NCI-H774 (cell line): ENCODE results near the gene PTGR2.
A peak's percentile ranks its signal among the peaks of the same experiment; 100 is the strongest.
"Not testable (repeated sequence)": the region's sequence is repeated elsewhere in the genome, so short reads cannot be mapped to it uniquely, and the experiment has no call there.

Experiments
- DNase-seq: peaks from one replicate; lab custom pipeline; 2025; lab: John Stamatoyannopoulos, UW

The PTGR2 gene

DNA sequence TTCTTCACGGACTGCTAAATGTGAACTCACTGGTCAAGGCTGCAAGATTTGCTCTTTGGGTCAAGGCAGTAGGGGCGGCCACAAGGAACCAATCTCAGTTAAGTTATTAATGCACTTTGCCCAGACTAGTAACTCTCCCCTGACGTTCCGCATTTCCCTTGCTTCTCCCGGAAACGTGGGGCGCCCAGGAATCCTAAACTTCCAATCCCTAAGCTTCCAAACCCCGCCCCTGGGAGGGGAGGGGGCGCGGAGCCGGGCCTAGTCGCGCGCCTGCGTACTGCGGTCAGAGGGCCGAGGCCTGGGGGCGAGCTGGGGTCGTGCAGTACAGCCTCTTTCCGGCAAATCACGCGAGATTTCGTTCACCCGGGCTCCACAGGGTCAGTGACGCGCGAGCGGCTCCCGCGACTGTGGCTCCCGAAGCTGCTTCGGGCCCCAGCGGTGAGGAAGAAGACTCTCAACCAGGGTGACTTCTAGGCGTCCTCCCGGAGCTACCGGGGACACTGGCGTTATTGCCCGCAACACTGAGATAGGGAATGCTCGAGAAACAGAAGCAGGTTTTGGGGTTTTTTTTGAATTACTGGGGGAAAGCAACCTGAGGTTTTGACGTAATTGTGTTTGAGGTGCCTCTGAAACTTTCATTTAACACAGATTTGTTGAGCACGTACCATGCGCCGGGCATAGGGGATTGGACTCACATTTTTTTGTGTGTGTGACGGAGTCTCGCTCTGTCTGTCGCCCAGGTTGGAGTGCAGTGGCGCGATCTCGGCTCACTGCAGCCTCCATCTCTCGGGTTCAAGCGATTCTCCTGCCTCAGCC, at the start of gene PTGR2:
PTGR2 (plus strand) TSS at position 265 of the 816 bp plus-strand sequence. CDS start 7,032 bp downstream, outside the sequence.
- peak; percentile 73 for DNase-seq

DNA sequence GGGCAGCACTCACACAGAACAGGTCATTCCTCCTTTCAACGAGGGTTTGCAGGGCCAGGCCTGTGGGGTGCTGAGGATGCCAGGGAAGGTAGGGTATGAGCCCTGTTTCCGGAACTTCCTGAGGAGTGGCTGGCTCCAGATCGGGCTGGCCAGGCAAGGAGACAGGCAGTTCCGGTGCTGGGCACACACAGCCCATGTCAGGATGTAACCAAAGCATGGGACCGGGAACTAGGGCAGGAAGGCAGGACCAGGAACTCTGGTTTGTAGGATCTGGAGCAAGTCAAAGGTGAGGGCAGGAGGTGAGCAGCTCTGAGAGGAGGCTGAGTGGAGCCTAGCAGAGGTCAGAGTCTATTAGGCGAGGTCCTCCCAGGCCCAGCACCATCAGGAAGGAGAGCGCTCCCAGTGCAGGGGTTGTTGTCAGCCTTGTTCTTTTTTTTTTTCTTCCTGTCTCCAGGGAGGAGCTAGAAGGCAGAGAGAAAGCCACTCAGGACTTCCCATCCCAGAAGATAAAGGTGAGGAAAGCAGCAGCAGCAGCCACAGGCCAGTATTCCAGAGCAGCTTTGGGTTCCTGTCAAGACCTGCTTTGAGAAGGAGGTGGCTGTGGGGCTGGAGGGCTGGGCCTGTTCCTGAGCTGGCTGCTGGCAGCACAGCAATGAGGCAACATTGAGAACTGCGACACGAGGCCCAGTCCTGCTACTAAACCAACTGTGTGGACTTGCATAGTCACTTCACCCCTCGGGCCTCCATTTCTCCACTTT, 49.0 kb upstream of the PTGR2 start:
- no peak for DNase-seq

DNA sequence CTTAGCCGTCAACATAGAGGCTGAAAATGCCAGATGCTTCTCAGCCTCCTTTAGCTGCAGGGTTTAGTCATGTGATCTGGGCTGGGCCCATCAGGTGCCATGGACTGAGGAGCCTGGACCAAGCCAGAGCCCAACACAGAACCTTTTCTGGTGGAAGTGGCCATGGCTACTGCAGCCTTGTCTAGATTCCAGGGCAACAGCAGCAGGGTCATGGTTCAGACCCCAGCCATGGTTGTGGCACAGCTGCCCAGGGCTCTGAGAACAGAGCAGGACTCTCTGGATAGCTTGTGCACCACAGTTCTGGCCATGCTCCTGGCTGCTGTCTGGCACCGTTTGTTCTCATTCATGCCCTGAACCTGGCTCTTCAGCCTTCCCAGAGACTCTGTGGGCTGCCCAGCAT, 47.0 kb upstream of the PTGR2 start:
- no peak for DNase-seq

DNA sequence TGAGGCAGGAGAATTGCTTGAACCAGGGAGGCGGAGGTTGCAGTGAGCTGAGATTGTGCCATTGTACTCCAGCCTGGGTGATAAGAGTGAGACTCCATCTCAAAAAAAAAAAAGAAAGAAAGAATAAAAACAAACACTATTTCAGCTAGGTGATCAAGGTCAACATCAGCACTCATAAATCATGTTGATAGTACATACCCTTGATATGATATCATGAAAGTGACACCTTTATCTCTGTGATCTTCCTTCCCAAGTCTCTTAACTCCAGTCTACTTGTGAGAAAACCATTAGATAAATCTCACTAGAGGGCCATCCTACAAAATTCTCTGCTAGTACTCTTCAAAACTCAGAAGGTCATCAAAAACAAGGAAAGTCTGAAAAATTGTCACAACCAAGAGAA, 44.2 kb upstream of the PTGR2 start:
- DNase-seq: no peak

DNA sequence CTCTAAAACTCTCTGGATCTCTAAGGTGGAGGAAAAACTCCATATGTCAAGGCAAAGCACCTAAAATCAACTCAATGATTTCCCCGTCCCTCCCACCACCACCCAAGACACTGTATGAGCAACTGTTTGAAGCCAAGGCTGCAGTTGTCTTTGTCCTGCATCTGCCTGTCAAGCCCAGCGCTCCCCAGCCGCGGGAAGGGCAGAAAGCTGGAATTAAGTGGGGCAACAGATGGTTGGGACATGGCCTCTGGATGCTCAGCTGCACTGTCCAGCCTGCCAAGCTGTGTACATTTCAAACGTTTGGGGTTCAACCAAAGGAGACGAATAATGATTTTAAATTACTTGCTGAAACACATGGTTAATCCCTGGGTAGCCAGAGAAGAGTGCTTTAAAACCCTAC, 42.2 kb upstream of the PTGR2 start:
- DNase-seq: no peak

DNA sequence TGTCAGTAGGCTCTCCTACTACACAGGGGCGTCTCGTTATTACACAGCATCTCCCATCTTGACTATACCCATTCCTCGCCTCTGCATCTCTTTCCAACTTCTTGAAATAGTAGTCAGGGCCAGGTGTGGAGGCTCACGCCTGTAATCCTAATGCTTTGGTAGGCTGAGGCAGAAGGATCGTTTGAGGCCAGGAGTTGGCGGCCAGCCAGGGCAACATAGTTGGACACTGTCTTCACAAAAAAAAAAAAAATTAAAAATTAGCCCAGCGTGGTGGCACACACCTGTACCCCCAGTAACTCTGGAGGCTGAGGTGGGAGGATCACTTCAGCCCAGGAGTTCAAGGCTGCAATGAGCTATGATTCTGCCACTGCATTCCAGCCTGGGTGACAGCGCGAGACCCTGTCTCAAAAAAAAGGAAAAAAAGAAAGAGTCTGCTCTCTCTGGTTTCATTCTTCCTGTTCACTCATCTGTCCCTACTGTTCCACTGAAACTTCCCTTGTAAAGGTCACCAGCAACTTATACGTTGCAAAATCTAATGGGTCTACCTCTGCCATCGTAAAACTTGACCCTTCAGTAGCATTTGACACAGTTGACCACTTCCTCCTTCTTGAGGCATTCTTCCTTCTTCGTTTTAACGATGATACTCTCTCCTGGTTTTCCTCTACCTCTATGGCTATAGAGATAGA, 41.0 kb upstream of the PTGR2 start:
- DNase-seq: no peak

DNA sequence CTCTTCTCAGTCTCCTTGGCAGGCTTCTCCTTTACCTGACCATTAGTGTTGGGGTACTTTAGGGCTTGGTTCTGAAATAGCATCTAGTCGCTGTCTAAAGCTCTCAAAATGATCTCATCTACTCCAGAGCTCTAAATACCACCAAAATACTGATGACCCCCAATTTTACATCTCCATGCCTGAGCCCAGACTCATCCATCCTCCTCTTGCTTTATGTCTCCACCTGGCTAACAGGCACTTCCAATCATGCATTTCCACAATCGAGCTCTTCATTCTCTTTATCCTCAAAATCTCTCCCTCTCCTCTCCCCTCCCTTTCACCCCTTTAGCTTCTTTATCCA, 40.5 kb upstream of the PTGR2 start:
- no peak for DNase-seq

DNA sequence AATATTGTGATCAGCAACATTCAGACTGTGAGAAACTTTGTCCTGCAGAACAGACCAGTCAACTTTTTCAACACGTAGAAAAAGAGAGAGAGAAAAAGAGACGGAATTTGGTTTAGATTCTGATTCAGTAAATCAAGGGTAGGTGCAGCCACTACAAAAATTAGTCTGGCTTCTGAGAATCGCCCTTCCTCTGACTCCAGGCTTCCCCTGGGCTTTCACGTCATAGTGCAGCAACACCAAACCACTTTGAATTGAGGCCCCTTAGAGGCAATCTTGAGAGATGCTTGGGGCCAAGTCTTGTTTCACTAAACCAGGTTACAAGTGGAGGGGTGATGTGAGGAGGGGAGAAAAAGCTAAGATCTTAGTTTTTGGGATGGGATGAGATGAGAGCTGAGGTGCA, 37.5 kb upstream of the PTGR2 start:
- no peak for DNase-seq

DNA sequence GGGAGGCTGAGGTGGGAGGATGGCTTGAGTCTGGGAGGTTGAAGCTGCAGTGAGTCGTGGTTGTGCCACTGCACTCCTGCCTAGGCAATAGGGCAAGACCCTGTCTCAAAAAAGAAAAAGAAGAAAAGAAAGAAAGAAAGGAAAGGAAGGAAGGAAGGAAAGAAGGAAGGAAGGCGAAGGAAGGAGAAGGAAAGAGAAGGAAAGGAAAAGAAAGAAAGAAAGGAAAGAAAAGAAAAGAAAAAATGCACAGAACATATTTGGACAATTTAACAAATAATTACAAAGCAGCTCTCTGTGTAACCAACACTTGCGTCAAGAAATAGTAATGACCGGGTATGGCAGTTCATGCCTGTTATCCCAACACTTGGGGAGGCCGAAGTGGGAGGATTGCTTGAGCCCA, 35.8 kb upstream of the PTGR2 start:
- DNase-seq: no peak

DNA sequence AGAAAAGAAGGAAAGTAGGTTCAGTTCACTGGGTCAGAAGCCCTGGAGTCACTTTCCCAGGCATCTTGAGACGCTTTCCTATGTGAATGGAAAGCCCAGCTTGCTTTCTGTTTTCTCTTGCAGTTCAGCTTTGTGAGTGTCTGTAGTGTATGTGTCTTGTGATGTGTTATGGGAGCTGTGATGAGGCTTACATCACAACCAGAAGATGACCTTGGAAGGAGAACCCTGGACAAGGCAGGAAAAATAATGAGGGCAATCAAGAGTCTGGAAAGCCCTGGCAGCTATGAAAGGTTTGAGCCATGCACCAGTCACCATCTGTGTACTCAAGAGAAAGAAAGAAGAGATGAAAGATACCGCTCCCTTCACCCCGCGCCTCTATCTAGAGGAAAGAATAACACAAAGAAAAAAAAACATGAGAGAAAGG, 35.2 kb upstream of the PTGR2 start:
- no peak for DNase-seq

DNA sequence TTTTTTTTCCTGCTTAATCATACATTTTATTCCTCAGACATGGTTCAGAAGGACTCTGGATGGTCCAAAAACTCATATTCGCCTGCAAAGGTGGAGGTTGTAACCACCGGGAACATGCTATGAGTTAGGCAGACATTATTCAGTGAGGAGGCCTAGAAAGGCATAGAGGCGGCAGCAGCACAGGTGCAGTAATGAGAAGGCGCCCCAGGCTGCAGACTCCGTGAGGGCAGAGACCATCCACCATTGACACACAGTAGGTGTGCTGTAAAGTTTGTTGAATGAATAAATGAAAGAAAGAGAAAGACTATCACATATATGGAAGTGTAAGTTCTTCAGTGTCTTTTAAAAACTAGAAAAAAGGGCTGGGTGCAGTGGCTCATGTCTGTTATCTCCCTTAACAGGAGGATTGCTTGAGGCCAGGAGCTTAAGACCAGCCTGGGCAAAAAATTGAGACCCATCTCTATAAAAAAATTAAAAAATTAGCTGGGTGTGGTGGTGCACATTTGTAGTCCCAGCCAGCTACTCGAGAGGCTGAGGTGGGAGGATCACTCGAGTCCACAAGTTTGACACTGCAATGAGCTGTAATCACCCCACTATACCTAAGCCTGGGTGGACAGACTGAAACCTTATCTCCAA, 34.5 kb upstream of the PTGR2 start:
- no peak for DNase-seq

DNA sequence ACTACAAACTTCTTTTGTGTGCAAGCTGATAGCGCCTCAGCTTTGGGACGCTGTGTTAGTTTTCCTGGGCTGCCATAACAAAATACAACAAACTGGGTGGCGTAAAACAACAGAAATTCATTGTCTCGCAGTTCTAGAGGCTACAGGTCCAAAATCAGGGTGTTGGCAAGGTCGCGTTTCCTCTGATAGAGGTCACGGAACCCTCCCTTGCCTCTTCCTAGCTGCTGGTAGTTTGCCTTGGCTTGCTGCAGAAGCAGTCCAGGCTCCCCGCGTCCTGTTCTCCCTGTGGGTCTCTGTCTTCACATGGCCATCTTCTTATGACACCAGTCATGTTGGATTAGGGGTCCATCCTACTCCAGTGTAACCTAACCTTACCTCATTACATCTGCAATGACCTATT, 32.8 kb upstream of the PTGR2 start:
- DNase-seq: no peak

DNA sequence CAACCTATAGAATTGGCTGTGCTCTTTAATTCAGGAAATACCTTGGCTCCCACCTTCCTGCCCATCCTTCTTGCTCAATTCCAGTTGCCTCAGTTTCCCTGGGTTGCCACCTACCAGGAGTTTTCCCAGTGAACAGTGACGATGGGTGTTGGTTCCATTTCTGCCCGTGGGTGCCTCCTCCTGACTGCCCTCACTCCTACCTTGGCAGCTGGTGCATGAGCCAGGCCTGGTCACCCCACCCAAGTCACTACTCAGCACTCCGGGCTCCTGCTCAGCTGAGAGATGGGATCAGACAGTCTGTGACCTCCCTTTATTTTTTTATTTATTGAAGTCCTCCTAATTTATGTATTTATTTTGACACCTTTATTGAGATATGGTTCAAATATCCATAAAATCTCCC, 31.0 kb upstream of the PTGR2 start:
- no peak for DNase-seq

DNA sequence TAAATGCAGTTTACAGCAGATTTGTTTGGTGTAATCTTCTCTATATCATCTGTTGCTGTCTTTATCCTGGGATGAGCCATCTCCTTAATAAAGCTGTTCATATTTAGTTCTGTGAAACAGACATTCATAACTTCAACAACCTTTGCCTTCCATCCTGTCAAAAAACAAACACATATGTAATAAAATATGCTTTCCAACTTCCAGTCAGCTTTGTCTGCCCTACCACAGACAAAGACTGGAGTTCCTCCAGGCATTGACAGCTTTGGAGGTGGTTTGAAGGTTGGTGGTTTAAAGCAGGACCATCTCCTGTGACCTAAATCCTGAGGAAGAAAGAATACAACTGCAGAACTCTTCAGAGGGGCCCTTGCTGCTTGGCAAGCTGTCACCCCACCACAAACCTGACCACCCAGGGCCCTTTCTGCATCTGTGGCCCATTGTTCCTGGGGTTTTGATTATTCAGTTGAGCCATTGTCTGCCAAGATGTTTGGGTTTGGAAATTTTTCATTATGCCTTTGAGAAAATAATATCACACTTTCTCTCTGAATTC, 28.2 kb upstream of the PTGR2 start:
- DNase-seq: no peak

DNA sequence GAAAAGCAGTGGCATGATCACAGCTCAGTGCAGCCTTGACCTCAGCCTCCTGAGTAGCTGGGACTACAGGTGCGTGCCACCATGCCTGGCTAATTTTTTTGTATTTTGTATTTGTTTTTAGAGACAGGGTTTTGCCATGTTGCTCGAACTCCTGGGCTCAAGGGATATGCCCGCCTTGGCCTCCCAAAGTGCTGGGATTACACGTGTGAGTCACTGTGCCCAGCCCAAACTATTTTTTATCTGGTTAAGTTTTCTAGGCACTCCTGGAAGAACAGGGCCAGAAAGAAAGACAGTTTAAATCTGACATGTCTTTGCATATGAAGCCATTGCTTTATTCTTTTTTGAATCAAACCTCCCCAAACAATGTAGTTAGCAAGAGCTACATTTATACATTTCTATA, 27.5 kb upstream of the PTGR2 start:
- DNase-seq: no peak

DNA sequence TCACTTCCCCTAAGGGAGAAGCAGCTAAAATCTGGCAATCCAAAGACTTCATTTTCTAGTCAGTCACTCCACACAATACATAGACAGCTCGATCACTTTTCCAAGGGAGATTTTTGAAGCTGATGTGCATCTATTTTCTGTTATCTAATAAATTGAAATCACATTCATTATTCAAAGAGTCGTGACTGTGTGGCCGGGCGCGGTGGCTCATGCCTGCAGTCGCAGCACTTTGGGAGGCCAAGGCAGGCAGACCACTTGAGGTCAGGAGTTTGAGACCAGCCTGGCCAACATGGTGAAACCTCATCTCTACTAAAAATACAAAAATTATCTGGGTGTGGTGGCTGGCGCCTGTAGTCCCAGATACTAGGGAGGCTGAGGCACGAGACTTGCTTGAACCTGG, 27.1 kb upstream of the PTGR2 start:
- DNase-seq: no peak

DNA sequence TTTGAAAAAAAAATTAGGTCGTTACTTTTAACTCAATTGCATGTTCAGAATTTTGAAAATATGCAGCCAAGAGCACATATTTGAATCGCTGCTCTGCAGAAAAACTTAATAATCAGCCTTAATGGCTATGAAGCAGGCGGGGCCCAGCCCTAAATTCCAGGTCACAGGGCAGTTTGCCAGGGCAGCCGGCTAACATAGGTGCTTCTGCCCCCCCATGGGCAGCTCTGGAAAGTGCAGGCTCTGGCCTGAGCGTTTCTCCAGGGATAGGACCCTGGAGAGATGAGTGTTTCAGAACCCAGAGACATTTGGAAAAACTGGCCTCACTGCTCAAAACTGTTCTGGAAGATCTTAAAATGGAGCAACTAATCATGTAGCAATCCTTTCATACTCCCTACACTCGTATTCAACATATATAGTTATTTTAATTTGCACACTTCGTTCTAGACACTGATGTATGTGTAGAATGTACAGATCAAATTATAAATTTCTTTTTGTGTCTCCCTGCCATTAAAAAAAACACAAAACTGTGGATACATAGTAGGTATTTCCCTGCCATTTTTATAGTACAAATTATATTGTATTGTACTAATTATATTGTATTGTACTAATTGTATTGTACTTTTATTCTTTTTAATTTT, 26.0 kb upstream of the PTGR2 start:
- DNase-seq: peak; percentile 49

DNA sequence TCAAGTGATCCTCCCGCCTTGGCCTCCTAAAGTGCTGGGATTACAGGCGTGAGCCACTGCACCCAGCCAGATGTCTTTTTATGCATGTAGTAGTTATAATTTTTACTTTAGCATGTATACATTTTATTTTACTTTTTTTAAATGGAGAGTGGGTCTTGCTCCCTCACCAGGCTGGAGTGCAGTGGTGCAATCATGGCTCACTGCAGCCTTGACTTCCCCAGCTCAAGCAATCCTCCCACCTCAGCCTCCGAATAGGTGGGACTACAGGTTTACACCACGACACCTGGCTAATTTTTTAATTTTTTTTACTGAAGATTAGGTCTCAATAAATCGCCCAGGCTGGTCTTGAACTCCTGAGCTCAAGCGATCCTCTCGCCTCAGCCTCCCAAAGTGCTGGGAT, 24.4 kb upstream of the PTGR2 start:
- not testable (repeated sequence) for DNase-seq

DNA sequence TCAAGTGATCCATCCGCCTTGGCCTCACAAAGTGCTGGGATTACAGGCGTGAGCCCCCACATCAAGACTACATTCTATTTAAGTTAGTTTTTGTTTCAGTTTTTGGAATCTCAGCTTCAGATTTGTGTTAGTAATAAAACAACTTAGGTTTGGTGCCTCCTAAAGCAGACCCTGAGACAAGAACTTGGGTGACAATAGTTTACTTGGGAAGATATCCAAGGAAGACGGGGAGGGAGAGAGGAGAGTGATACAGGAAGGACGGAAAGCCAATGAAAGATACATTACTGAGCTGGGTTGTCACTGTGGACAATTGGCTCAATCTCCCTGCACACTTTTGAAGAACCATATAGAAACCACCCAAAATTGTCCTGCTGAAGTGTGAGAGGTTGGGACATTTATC, 22.6 kb upstream of the PTGR2 start:
- DNase-seq: no peak

DNA sequence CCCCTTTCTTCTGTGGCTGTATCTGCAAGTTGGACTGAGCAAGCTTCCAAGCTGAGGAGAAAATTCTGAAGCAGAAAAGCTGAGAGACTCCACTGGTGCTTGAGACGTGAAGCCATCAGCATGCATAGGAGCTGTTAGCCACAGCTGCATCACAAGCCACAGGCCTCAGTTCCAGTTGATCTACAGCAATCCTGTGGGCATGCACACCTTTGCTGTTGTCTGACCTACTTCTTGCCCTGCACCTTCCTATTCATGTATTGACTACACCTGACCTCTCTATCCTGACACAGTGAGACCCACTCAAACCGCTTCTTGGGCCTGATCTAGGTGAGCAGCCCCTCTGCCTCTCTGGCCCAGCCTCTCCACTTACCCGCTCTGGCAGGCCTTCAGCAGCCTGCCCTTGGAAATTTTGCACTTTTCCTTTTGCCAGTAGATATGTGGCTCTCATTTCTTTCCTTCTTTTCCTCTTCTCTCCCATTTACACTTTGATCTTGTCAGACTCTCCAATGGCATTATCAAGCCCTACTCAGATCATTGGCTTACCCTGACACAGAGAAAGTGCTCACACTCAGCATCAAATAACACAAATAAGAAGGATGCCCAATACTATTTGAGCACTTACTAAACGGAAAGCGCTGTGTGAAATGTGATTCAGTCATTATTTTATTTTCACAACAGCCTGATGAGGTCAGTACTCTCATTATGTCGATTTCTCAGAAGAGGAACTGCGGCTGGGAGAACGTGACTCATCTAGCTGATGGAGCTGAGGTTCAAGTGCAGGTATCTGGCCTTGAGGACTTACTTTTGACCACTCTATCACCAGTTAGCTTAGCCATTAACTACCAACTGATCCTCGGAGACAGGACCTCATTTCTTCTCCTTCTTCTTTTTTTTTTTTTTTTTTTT, 21.9 kb upstream of the PTGR2 start:
- DNase-seq: no peak

DNA sequence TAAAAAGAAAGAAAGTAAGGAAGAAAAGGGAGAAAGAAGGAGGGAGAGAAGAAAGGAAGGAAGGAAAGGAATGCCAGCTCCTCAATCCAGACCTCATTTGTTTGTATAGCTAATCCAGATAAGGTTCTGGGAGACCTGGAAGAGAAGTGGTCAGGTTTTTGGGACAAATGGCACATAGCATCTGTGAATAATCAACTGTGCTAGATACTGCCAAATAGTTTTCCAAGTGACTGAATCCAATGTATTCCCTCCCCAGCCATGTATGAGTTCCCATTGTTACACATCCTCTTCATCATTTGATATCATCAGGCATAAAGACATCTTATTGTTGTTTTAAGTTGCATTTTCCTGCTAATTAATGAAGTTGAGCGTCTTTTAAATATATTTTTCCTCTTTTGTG, 18.6 kb upstream of the PTGR2 start:
- no peak for DNase-seq
